Measurements from ENCODE around the gene MAT2A. TPM values are rescaled to one million over a fixed set of nuclear protein-coding genes. Genes with fewer than 3 reads are reported as not detected.

The MAT2A gene
- total RNA-seq, 1 experiment from 2014 or later, result 250 TPM

DNA sequence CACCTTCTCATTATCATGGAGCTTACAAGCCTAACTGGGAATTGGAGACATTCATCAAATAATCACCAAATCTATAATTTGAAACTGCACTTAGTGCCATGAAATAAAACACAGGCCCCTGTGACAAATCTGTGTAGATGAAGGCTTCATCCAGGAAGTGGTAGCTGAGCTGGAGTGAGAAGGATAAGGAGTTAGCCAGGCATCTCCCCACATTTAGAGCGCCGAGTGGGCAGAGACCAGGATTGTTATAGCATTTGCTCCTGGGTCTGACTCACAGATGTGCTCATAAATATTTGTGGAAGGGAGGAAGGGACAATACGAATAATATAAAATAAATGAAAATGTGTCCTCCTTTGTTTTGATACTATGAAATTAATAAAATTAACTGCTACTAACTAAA is 2.5 kb upstream of the MAT2A start:
- H3K27ac Mint-ChIP-seq (ENCODE audit: unreplicated experiment), result no peak overlapping the region
- H3K4me3 Mint-ChIP-seq (ENCODE audit: unreplicated experiment), result peak overlapping the region; percentile 24
- ChIA-PET CTCF (interaction anchor here (1.1 to 2.2 kb wide), 2 partner anchors 15 to 115 kb away, joined by 3 to 7 read pairs; no protein-coding TSS in a partner anchor), POLR2A (interaction anchor here (1.0 to 4.7 kb wide), 2 partner anchors 90 to 116 kb away, joined by 3 to 73 read pairs; partner anchors contain the start of gene SH2D6)
- no peaks in the 10 kb centered on the region for H3K9me3 ChIP-seq
- no peaks in the 10 kb centered on the region; the same call in 1 of the 2 replicates for H3K36me3 ChIP-seq (ENCODE audit: control insufficient read depth, insufficient read depth, low read length)
- H3K36me3 Mint-ChIP-seq (ENCODE audit: insufficient read depth, unreplicated experiment), result peaks cover 38% of the 10 kb centered on the region
- no peaks in the 10 kb centered on the region for H3K9me3 Mint-ChIP-seq (ENCODE audit: unreplicated experiment)
- peaks cover 24% of the 10 kb centered on the region for H3K4me1 Mint-ChIP-seq (ENCODE audit: low read depth, unreplicated experiment)
- intact Hi-C loops (cut with micrococcal nuclease; ENCODE audit: unreplicated experiment), result loop anchor here (5.0 kb wide), 1 partner anchor 209 kb away; the partner anchor contains the start of gene TGOLN2
- H3K27me3 ChIP-seq (replicated peaks; ENCODE audit: control insufficient read depth, insufficient read depth, low read length), result no peaks in the 10 kb centered on the region
- H3K4me1 ChIP-seq, result peaks cover 6% of the 10 kb centered on the region
- no peaks in the 10 kb centered on the region for H3K27me3 Mint-ChIP-seq (ENCODE audit: insufficient read depth, unreplicated experiment)
- no peak for DNase-seq
- H3K4me3 ChIP-seq (ENCODE audit: low read depth, low read length), result no peak overlapping the region
- TF ChIP-seq CTCF (IDR thresholded peaks at IDR 0.05; ENCODE audit: insufficient read depth in 1 of 2, low read depth in 1 of 2, low read length in 1 of 2, severe bottlenecking in 1 of 2, unreplicated experiment in 1 of 2), result no peak
- no TSS peak for BruUV-seq (replicated peaks)

DNA sequence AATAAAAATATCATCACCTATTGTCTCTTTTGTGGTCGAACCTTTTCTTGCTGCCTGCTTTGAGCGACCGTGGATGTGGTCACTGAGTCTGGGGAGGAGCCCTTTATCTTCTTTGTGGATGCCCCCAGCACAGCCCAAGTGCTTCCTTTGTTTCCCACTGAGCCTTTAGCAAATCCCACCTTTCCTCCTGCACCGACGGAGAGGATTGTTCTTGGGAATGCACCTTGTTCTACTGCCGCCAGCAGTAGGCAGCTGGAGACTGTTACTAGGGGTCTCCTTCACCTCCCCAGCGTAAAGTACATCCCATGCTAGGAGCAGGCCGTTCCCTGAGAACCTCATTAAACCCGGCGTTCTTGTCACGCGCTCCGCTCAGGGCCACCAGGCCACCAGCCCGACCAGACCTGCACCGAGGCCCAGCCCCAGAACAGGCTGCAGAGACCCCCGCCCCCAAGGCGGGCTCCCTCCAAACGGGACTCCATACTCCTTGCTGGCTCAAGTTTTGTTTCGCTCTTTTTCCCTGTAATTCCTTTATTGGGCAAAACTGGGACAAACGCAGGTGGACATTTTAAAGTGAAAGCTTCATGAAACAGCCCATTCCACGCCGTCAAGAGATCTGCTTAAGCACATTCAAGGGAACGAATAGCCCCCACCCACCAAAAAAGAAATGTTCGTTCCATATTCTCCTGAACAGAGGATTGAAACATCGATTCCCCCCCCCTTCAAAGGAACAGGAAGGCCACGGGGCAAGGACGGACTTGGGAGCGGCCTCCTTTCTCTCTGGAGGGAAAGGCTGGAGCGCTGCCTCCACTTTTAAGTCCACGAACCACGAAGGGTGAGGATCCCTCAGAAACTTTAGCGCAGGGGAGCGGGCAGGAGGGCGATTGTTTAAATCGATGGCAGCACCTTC is 1.1 kb upstream of the MAT2A start:
- intact Hi-C loops (cut with micrococcal nuclease; ENCODE audit: unreplicated experiment), result loop anchor here (1.0 to 5.0 kb wide), 4 partner anchors 23 to 211 kb away; partner anchors contain the start of genes GGCX and TGOLN2
- BruUV-seq (replicated peaks), result TSS peak; percentile 70
- DNase-seq, result peak; percentile 80 to 87
- peak overlapping the region; percentile 98 for H3K4me3 ChIP-seq (ENCODE audit: low read depth, low read length)
- Mint-ChIP-seq H3K4me3 (ENCODE audit: unreplicated experiment) (peak overlapping the region; percentile 97), H3K4me1 (ENCODE audit: low read depth, unreplicated experiment) (peaks cover 28% of the 10 kb centered on the region), H3K36me3 (ENCODE audit: insufficient read depth, unreplicated experiment) (peaks cover 52% of the 10 kb centered on the region), H3K9me3 (ENCODE audit: unreplicated experiment) (no peaks in the 10 kb centered on the region), H3K27me3 (ENCODE audit: insufficient read depth, unreplicated experiment) (no peaks in the 10 kb centered on the region), H3K27ac (ENCODE audit: unreplicated experiment) (peak overlapping the region; percentile 99)
- CTCF ChIA-PET, result interaction anchor here (0.7 to 2.5 kb wide), 7 partner anchors 14 to 122 kb away, joined by 3 to 32 read pairs (median 7); partner anchors contain the start of gene SH2D6
- peaks cover 2% of the 10 kb centered on the region; the same call in 1 of the 2 replicates for H3K36me3 ChIP-seq (ENCODE audit: control insufficient read depth, insufficient read depth, low read length)
- peaks cover 6% of the 10 kb centered on the region for H3K4me1 ChIP-seq
- no peaks in the 10 kb centered on the region for H3K9me3 ChIP-seq
- H3K27me3 ChIP-seq (replicated peaks; ENCODE audit: control insufficient read depth, insufficient read depth, low read length), result no peaks in the 10 kb centered on the region
- POLR2A ChIA-PET, result interaction anchor here (0.6 to 4.7 kb wide), 22 partner anchors 10 to 472 kb away, joined by 3 to 73 read pairs (median 5); partner anchors contain the start of genes C2orf68, ELMOD3, GGCX and RETSAT
- peak in 1 of 2 experiments; percentile 45 for TF ChIP-seq CTCF (IDR thresholded peaks at IDR 0.05; ENCODE audit: insufficient read depth in 1 of 2, low read depth in 1 of 2, low read length in 1 of 2, severe bottlenecking in 1 of 2, unreplicated experiment in 1 of 2)

Measured in Caco-2 (cell line).